ENCODE data around the gene SMYD3. TPM values are rescaled to one million over a fixed set of nuclear protein-coding genes. Genes with fewer than 3 reads are reported as not detected.

The SMYD3 gene
- polyA plus RNA-seq, 2 of the 4 experiments (the other 2 are of a cell fraction), result 18.2 to 35.2 TPM

DNA sequence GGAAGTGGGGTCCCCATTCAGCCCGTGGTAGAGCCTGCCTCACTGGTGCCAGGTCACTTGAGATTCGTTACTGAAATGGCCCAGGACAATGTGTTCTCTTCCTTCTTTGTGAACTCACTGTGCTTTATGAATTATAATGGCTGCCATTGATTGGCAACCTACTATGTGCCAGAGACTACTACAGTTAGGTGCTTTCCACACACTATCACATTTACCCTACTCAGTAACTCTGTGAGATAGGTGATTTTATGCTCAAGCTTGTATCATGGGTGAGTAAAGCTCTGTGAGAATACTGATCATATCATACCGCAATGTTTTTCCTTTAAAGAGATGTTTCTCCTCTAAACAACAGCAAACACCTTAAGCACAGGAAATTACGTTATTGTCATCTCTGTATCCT lies 225.9 kb downstream of the SMYD3 start (continued):
- TF ChIP-seq NR3C1 (IDR thresholded peaks at IDR 0.05), result no peak

DNA sequence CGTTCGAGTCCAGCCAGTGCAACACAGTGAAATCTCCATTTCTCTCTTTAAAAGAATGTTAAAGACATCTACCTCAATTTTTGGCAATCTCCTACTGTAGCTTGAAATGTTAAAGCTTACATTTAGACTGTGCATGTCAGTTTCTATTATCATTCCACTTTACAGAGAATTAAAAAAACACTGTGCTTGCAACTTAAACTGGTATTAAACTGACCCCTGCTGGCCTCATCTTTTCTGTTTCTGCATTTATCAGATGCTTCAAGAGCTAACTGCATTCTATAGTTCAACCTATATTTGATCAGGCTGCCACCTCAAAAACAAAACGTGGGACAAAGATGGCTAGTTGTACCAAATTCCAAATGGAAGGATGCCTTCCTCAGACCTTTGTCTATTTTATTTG lies 226.5 kb downstream of the SMYD3 start:
- ChIA-PET POLR2A (no interaction called here), CTCF (interaction anchor here (0.7 to 2.3 kb wide), 11 partner anchors 8 to 1124 kb away, joined by 3 to 12 read pairs (median 3); no protein-coding TSS in a partner anchor)
- FAIRE-seq (no peak), ATAC-seq (peak; percentile 62 to 74; a peak in 4 of 6 replicates), DNase-seq (ENCODE audit: low read depth in 1 of 2, low spot score in 1 of 2) (peak in 1 of 2 experiments; percentile 40)
- 74% methylated on average over 3 of the region's 3 CpGs for WGBS (ENCODE audit: missing lambda C conversion rate)
- Histone ChIP-seq H3K27ac (no peak overlapping the region), H3K9me3 (no peaks in the 10 kb centered on the region), H3K4me2 (no peak overlapping the region), H3K4me3 (no peak overlapping the region), H3K4me1 (peaks cover 28% of the 10 kb centered on the region; the same call in 2 of the 3 replicates)
- no peak for TF ChIP-seq FOXS1 (CRISPR knock-in tag; IDR thresholded peaks at IDR 0.05)
- no peak for TF ChIP-seq FOSL2 (IDR thresholded peaks at IDR 0.05)
- no peak for TF ChIP-seq FOSL2 (CRISPR knock-in tag; IDR thresholded peaks at IDR 0.05)
- TF ChIP-seq MYC (IDR thresholded peaks at IDR 0.05; ENCODE audit: borderline replicate concordance, low read length), result no peak
- TF ChIP-seq ZSCAN20 (CRISPR knock-in tag; IDR thresholded peaks at IDR 0.05), result no peak
- peak; percentile 55 for TF ChIP-seq CTCF (IDR thresholded peaks at IDR 0.05)
- no peak for TF ChIP-seq ESRRA (IDR thresholded peaks at IDR 0.05; ENCODE audit: borderline replicate concordance, low read length)
- peak; percentile 55 for TF ChIP-seq SMC3 (IDR thresholded peaks at IDR 0.05)
- TF ChIP-seq RAD21 (conservative IDR thresholded peaks at IDR 0.05 in 1 of 2, IDR thresholded peaks at IDR 0.05 in 1 of 2), result peak; percentile 65 to 68
- no peak for TF ChIP-seq HOXB13 (CRISPR knock-in tag; IDR thresholded peaks at IDR 0.05; ENCODE audit: low read depth)
- no peak for TF ChIP-seq HDAC2 (IDR thresholded peaks at IDR 0.05)

DNA sequence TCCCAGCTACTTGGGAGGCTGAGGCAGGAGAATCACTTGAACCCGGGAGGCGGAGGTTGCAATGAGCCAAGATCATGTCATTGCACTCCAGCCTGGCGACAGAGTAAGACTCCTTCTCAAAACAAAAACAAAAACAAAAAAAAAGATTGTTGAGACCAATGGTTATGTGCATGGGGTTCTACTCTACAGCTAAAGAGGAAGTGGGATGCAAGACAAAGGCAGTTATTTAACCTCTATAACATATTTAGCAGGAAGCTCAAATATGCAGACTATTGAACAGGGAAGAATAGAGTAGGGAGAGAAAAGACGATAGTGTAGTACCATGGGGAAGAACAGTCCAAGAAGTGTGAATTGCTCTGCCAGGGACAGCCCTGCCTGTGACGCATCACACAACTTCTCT lies 227.7 kb downstream of the SMYD3 start:
- WGBS (ENCODE audit: missing lambda C conversion rate), result 90% methylated on average over 5 of the region's 5 CpGs

More for the DNA sequence above, 227.7 kb downstream of the SMYD3 start:
- Histone ChIP-seq H3K4me2 (no peak overlapping the region), H3K27ac (no peak overlapping the region), H3K9me3 (no peaks in the 10 kb centered on the region), H3K4me1 (peaks cover 28% of the 10 kb centered on the region; the same call in 2 of the 3 replicates), H3K4me3 (no peak overlapping the region)
- DNase-seq (ENCODE audit: low read depth in 1 of 2, low spot score in 1 of 2), result no peak
- ChIA-PET POLR2A (no interaction called here), CTCF (interaction anchor here (1.4 to 2.3 kb wide), 3 partner anchors 9 to 1123 kb away, joined by 4 to 12 read pairs (median 6); no protein-coding TSS in a partner anchor)
- no peak for FAIRE-seq
- TF ChIP-seq ESRRA (IDR thresholded peaks at IDR 0.05; ENCODE audit: borderline replicate concordance, low read length) (no peak), HES2 (IDR thresholded peaks at IDR 0.05) (no peak), TP53 (CRISPR knock-in tag; IDR thresholded peaks at IDR 0.05) (no peak), CEBPB (IDR thresholded peaks at IDR 0.05) (no peak), EHMT2 (IDR thresholded peaks at IDR 0.05; ENCODE audit: low read depth) (no peak), EP300 (IDR thresholded peaks at IDR 0.05) (no peak), CTCF (IDR thresholded peaks at IDR 0.05) (no peak), KDM1A (IDR thresholded peaks at IDR 0.05; ENCODE audit: low read depth) (no peak), GATA3 (IDR thresholded peaks at IDR 0.05; ENCODE audit: borderline replicate concordance) (no peak), JUN (IDR thresholded peaks at IDR 0.05) (no peak), REST (IDR thresholded peaks at IDR 0.05) (no peak), TFCP2L1 (CRISPR knock-in tag; IDR thresholded peaks at IDR 0.05) (no peak), FOXS1 (CRISPR knock-in tag; IDR thresholded peaks at IDR 0.05) (no peak), PHF8 (IDR thresholded peaks at IDR 0.05; ENCODE audit: borderline replicate concordance, low read depth) (no peak), MAFK (IDR thresholded peaks at IDR 0.05; ENCODE audit: partially characterized antibody) (no peak), RFX5 (IDR thresholded peaks at IDR 0.05) (no peak), MAZ (IDR thresholded peaks at IDR 0.05; ENCODE audit: borderline replicate concordance, low read depth, low read length) (no peak), CHD2 (IDR thresholded peaks at IDR 0.05; ENCODE audit: low read length, partially characterized antibody) (no peak), CBX8 (IDR thresholded peaks at IDR 0.05) (no peak)
- no peak for ATAC-seq
